HG03097 (cell line): ENCODE measurements around the gene BPIFA3.

Source experiments
- ATAC-seq: cut with Tn5 transposase; IDR thresholded peaks from one replicate; pipeline ENCODE4 v1.9.1; 2021; ENCODE audit not compliant: unreplicated experiment, low FRiP score

Gene BPIFA3

GRCh38 chr20:33211817-33212424 lies 5.2 kb upstream of the BPIFA3 start:
- no peak for ATAC-seq

GRCh38 chr20:33224399-33224798 lies 7.2 kb downstream of the BPIFA3 start:
- no peak for ATAC-seq

GRCh38 chr20:33229843-33230242 lies 12.7 kb downstream of the BPIFA3 start:
- no peak for ATAC-seq

DNA sequence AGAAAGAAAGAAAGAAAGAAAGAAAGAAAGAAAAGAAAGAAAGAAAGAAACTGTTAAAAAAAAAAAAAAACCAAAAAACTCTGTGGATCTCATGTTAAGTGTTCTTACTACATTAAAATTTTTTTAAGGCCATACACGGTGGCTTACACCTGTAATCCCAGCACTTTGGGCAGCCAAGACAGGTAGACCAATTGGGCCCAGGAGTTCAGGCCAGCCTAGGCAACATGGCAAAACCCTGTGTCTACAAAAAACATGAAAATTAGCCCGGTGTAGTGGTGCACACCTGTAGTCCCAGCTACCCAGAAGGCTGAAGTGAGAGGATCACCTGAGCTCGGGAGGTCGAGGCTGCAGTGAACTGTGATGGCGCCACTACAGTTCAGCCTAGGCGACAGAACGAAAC lies 14.1 kb downstream of the BPIFA3 start:
- no peak for ATAC-seq

- ATAC-seq = no peak
Observed at GRCh38 chr20:33232486-33233072, 15.4 kb downstream of the BPIFA3 start.

GRCh38 chr20:33233129-33233774 lies 16.1 kb downstream of the BPIFA3 start:
- ATAC-seq = no peak

DNA sequence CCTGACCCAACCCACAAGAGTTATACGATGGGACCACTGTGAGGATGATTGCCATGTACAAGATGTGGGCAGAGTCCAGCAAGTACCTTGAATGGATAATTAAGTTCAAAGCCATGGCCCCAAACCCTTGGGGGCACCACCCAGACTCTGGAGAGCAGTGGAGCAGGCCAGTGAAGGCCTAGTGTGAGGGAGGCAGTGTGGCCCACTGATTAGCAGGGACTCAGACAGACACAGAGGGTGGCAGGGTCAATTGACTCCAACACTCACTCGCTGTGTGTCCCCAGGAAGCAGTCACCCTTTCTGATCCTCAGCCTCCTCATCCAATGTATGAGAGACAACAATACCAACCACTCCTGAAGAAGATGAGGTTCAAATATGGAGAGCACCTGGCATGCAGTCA lies 16.9 kb downstream of the BPIFA3 start:
- no peak for ATAC-seq

DNA sequence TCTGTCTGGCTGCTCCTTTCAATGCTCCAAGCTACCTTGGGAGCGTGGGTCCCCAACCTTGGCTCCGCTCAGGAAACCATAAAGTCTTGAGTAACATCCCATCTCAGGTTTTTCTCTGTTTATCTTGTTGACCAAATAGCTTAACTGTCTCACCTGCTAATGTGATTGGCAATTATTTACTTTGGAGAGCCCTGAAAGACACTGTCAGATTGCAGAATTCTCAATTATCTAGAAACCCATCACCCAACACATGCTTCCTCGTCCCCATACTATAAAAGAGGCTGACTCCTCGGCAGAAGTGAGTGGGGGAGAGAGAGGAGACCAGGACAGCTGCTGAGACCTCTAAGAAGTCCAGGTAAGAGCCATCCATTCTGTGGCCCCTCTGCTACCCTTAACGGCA lies 18.5 kb downstream of the BPIFA3 start, which contains the start of gene BPIFA1:
TSS of gene BPIFA1 (plus strand) at position 301 of the 400 bp plus-strand sequence. CDS start 1,716 bp downstream, outside the sequence.
- no peak for ATAC-seq

- no peak for ATAC-seq
Observed at GRCh38 chr20:33236351-33236750, 19.2 kb downstream of the BPIFA3 start.

DNA sequence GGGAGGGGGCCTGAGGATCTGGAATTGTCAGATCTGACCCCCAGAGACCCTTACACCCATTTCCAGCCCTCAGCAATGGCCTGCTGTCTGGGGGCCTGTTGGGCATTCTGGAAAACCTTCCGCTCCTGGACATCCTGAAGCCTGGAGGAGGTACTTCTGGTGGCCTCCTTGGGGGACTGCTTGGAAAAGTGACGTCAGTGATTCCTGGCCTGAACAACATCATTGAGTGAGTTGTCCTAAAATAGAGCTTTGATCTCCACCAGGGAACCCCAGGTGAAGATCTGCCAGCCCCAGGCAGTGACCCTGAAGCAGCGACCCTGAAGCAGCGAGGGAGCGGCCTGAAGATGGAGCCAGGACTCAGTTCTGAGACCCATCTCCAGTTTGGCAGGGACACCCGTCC lies 20.8 kb downstream of the BPIFA3 start:
- no peak for ATAC-seq

- ATAC-seq = no peak
Observed at GRCh38 chr20:33239418-33239817, 22.3 kb downstream of the BPIFA3 start.

GRCh38 chr20:33239979-33240736 lies 23.0 kb downstream of the BPIFA3 start:
- ATAC-seq = no peak

GRCh38 chr20:33240923-33241322 lies 23.8 kb downstream of the BPIFA3 start:
- ATAC-seq = no peak

GRCh38 chr20:33242319-33243100 lies 25.4 kb downstream of the BPIFA3 start:
- ATAC-seq = no peak

- ATAC-seq = no peak
Observed at GRCh38 chr20:33246077-33246476, 28.9 kb downstream of the BPIFA3 start.

DNA sequence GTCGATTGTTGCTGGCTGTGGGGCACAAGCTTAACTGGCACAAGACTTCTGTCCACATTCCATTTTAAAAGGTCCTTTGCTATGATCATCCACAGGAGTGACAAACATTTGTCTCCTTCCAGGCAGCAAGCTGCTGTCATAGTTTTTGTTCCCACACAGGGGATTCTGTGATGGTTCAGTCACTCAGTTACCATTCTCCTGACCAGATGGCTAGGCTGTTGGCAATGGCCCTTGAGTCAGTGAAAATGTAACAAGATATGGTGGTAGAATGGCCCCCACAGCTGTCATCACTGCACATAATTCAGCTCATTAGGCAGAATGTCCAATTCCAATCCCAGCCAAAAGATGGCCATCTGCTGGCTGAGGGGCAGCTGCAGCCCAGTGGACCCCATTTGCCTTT lies 32.3 kb downstream of the BPIFA3 start:
- no peak for ATAC-seq

- ATAC-seq = no peak
Observed at GRCh38 chr20:33250666-33251065, 33.5 kb downstream of the BPIFA3 start.

DNA sequence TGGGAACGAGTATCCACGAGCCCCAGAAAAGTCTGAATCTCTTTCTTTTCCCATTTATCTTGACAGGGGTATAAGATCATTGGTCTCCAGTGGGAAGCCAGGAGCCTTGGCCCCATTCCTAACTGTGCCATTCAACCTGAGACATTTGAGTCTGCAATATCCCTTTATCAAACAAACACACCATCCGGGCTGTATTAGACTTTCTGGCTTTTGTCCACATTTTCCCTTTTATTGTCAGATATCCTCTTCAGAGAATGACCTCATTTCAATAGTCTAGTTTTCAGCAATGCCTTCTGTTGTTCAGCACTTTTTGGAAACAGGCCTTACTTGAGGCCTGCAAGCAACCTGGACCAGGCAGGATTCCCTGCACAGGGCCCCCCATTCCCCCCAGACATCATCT lies 34.3 kb downstream of the BPIFA3 start:
- ATAC-seq = no peak

DNA sequence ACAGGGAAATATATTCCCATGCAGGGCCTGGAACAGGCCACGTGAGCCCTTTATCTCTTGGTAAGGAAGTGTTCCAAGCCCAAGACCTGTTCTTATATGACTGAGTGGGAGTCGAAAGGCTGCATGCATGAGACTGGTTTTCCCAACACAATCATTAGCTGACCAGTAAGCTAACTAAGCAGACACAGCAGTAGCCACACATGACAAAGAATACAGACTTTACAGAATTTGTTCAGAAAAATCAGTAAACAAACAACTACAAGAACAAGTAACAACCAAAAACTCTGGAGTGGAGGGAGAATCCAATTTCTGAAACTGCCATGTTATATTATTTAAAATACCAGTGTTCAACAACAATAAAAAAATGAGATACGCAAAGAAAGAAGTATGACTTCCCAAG lies 35.3 kb downstream of the BPIFA3 start:
- no peak for ATAC-seq

- no peak for ATAC-seq
Observed at GRCh38 chr20:33255005-33255404, 37.9 kb downstream of the BPIFA3 start.

DNA sequence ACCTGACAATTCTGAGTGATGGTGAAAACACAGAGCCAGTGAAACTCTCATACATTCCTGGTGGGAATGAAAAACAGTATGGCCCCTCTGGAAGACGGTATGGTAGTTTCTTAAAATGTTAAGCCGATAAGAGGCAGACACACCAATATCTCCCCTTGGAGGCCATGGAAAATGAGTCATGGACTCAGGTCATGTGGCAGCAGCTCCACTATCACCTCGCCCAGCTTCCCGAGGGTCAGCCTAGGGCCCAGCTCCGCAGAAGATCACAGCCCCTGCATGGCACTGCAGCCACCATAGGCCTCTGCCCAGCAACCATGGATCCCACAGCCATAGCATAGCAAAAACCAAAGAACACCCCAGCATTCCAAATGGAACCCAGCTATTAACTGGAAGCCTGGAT lies 40.1 kb downstream of the BPIFA3 start:
- no peak for ATAC-seq
